Left lung (tissue), 10 donors: ENCODE results near the gene RNF186. TPM values are rescaled to one million over a fixed set of nuclear protein-coding genes. Genes with fewer than 3 reads are reported as not detected.
"Not testable (repeated sequence)": the region's sequence is repeated elsewhere in the genome, so short reads cannot be mapped to it uniquely, and the experiment has no call there.

ENCODE experiments used
- ATAC-seq: fragments of 200-7000 bp; cut with Tn5 transposase; one replicate; pipeline ENCODE4 v1.9.1; 2020; ENCODE audit warnings: moderate library complexity
- DNase-seq, 4 donors: peaks; one replicate each; pipeline ENCODE4 v3.0.0-alpha.2; 2013 to 2020
- H3K27ac ChIP-seq, 2 donors: fragments of 200-600 bp; sonication (generic) in 1 of 2; one replicate each; pipeline versions ENCODE4 v1.5.0 to v1.8.0; 2020 to 2021
- H3K27me3 ChIP-seq, 2 donors: fragments of 200-600 bp; sonication (generic) in 1 of 2; one replicate each; pipeline versions ENCODE4 v1.5.0 to v1.8.0; 2020 to 2021
- H3K36me3 ChIP-seq, 2 donors: fragments of 200-600 bp; sonication (generic) in 1 of 2; one replicate each; pipeline versions ENCODE4 v1.5.0 to v1.8.0; 2020 to 2021
- H3K4me1 ChIP-seq, 2 donors: fragments of 200-600 bp; one replicate each; pipeline ENCODE4 v1.8.0; 2021
- H3K4me3 ChIP-seq, 2 donors: fragments of 200-600 bp; sonication (generic) in 1 of 2; one replicate each; pipeline versions ENCODE4 v1.5.0 to v1.8.0; 2020 to 2021; ENCODE audit warnings: mild to moderate bottlenecking in 1 of 2
- H3K9me3 ChIP-seq, 2 donors: fragments of 200-600 bp; sonication (generic) in 1 of 2; one replicate each; pipeline versions ENCODE4 v1.5.0 to v1.8.0; 2020 to 2021
- intact Hi-C, 2 donors: fragments of 100-400 bp; cut with DNase I; formaldehyde crosslinking; loops; one replicate each; pipeline versions ENCODE4 v1.11.2 to v1.14.2; 2022
- polyA plus RNA-seq, 6 donors: library from polyadenylated mRNA; unstranded; fragments of 120-200 nt; gene quantifications; one replicate each; pipeline ENCODE4 v1.2.1, GENCODE V29; 2013; ENCODE audit not compliant: insufficient read length in 6 of 6
- total RNA-seq, 2 donors: library from RNA; stranded (reverse); fragmentation: NEBNext Ultra II Directional; extraction: Animal tissue kit (Norgen Biotek cat#: 25700); gene quantifications; one replicate each; pipeline ENCODE4 v1.2.1, GENCODE V29; 2021
- TF ChIP-seq, protein P1 (sequence below), 2 donors: fragments of 200-600 bp; sonication (generic) in 1 of 2; IDR thresholded peaks; one replicate each; pipeline versions ENCODE4 v1.5.0 to v1.8.0; 2021; ENCODE audit warnings: antibody characterized with exemption in 2 of 2
- donor health status: DM: no; HTN: yes; CAD: no.
- donor health status: DM: no; HTN: no; CAD: no.

Gene RNF186
- total and polyA plus RNA-seq, 8 donors = 0.12 TPM; not detected in 7

DNA sequence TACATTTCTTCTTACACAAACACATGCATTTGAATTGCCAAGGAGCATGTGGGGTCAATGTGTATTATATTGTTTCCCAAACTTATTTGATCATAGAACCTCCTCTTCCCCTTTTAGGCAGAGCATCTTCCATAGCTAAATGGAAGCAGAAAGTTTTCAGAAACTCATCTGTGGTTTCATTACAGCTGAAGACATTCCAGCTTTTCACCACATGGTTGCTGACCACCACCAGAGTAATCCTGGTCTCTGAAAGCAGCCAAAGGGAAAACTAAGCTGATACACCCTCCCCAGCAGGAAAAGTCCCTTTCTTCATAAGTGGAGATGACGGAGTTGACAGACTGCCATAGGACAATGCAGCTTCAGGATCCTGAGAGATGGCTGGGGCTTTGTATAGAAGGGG lies 37.0 kb upstream of the RNF186 start:
- DNase-seq (no peak), ATAC-seq (no peak)
- H3K36me3 ChIP-seq = no peaks in the 10 kb centered on the region
- no peak overlapping the region for H3K27ac ChIP-seq
- intact Hi-C loops = no loop called here
- H3K4me3 ChIP-seq = no peak overlapping the region
- TF ChIP-seq, protein P1, sequence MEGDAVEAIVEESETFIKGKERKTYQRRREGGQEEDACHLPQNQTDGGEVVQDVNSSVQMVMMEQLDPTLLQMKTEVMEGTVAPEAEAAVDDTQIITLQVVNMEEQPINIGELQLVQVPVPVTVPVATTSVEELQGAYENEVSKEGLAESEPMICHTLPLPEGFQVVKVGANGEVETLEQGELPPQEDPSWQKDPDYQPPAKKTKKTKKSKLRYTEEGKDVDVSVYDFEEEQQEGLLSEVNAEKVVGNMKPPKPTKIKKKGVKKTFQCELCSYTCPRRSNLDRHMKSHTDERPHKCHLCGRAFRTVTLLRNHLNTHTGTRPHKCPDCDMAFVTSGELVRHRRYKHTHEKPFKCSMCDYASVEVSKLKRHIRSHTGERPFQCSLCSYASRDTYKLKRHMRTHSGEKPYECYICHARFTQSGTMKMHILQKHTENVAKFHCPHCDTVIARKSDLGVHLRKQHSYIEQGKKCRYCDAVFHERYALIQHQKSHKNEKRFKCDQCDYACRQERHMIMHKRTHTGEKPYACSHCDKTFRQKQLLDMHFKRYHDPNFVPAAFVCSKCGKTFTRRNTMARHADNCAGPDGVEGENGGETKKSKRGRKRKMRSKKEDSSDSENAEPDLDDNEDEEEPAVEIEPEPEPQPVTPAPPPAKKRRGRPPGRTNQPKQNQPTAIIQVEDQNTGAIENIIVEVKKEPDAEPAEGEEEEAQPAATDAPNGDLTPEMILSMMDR (IDR thresholded peaks at IDR 0.05) = no peak
- H3K27me3 ChIP-seq = peaks cover 0 to 14% of the 10 kb centered on the region in 2 donors
- no peaks in the 10 kb centered on the region for H3K9me3 ChIP-seq
- no peaks in the 10 kb centered on the region for H3K4me1 ChIP-seq

DNA sequence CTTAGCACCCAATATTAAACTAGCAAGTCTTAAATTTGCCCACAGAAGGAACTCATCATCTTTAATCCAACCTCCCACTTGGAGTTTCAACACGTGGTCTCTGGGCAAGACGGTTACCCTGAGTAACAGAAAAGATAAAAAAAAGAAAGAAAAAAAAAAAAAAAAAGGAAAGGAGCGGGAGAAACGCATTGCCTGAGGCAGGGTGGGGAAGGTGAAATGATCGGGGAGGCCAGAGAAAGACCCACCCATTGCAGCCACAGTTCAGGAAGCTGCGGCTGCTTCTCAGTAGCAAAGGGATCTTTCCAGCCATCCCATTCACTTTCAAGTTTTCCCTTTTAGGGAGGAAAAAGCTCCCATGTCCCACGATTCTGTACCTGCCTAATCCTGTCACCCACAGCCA lies 35.1 kb upstream of the RNF186 start:
- ATAC-seq = no peak
- H3K27ac ChIP-seq = no peak overlapping the region
- DNase-seq = no peak
- intact Hi-C loops = no loop called here
- H3K27me3 ChIP-seq = peaks cover 0 to 26% of the 10 kb centered on the region in 2 donors
- no peak overlapping the region for H3K4me3 ChIP-seq
- H3K9me3 ChIP-seq = no peaks in the 10 kb centered on the region
- no peaks in the 10 kb centered on the region for H3K36me3 ChIP-seq
- TF ChIP-seq, protein P1 (IDR thresholded peaks at IDR 0.05) = no peak
- H3K4me1 ChIP-seq = no peaks in the 10 kb centered on the region

DNA sequence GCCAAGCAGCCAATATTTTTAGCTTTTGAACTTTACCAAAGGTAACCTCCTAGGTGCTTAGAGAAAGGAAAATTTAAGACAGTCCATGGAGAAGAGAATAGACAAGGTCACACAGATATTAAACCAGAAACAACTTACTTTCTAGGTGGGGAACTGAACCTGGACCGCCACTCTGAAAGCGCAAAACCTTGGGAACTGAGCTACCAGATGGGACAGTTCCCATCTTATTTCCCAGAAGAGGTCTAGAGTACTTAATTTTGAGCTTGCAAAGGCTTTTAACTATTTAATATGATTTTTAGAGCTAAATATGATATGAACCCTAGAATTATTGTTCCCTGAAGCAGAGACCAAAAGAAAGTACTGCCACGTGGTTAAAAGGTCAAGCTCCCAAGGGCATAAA lies 34.2 kb upstream of the RNF186 start:
- H3K4me1 ChIP-seq, intact Hi-C loops, H3K4me3 ChIP-seq, H3K9me3 ChIP-seq, H3K27ac ChIP-seq, ATAC-seq, H3K36me3 ChIP-seq, DNase-seq: not testable (repeated sequence)
- H3K27me3 ChIP-seq = peaks cover 0 to 29% of the 10 kb centered on the region in 2 donors

DNA sequence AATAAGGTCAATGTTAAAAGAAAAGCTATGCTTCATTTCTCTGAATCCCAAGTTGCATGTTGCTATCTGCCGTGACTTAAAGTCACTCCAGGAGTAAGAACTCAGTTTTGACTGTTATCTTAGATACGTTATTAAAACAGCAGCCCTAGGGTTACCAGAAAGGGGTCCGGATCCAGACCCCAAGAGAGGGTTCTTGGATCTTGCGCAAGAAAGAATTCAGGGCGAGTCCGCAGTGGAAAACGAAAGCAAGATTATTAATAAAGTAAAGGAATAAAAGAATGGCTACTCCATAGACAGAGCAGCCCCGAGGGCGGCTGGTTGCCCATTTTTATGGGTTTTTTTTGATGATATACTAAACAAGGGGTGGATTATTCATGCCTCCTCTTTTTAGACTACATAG lies 32.3 kb upstream of the RNF186 start:
- intact Hi-C loops, H3K4me3 ChIP-seq, H3K9me3 ChIP-seq, H3K36me3 ChIP-seq, ATAC-seq, DNase-seq, H3K27ac ChIP-seq, H3K4me1 ChIP-seq: not testable (repeated sequence)
- H3K27me3 ChIP-seq = peaks cover 0 to 21% of the 10 kb centered on the region in 2 donors

DNA sequence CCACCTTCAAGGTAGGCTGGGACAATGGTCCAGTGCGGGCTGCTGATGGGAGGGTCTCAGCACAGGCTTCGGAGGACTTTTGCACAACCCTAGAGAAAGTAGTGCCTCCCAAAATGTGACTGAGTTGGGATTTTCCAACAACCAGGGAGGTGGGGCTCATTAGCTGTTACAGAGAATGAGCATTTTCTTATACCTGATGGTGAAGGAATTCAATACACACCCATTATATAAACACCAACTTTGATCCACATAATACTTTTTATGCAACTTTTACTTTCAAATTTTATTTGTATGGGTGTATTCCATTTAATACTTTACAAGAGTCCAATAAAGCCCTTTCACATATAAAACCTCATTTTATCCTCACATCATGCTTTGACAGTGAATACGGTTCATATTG lies 31.3 kb upstream of the RNF186 start:
- H3K27ac ChIP-seq = no peak overlapping the region

DNA sequence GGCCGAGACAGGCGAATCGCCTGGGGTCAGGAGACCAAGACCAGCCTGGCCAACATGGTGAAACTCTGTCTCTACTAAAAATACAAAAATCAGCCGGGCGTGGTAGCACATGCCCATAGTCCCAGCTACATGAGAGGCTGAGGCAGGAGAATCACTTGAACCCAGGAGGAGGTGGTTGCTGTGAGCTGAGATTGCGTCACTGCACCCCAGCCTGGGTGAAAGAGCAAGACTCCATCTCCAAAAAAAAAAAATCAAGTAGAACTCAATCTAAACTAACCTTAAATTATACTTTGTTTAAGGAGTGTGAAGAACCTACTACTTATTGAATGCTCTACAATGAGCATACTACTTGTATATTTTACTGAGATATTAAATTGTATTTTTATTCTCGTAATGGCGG lies 30.5 kb upstream of the RNF186 start:
- no peak overlapping the region for H3K27ac ChIP-seq
- intact Hi-C loops = no loop called here

More for the DNA sequence above, 31.3 kb upstream of the RNF186 start:
- Histone ChIP-seq H3K4me1 (no peaks in the 10 kb centered on the region), H3K27me3 (peaks cover 0 to 21% of the 10 kb centered on the region in 2 donors), H3K9me3 (no peaks in the 10 kb centered on the region), H3K36me3 (no peaks in the 10 kb centered on the region), H3K4me3 (no peak overlapping the region)
- DNase-seq (no peak), ATAC-seq (no peak)
- TF ChIP-seq, protein P1 (IDR thresholded peaks at IDR 0.05) = no peak
- intact Hi-C loops = no loop called here

More for the DNA sequence above, 30.5 kb upstream of the RNF186 start:
- no peak for ATAC-seq
- Histone ChIP-seq H3K4me3 (no peak overlapping the region), H3K27me3 (peaks cover 0 to 21% of the 10 kb centered on the region in 2 donors), H3K4me1 (no peaks in the 10 kb centered on the region), H3K9me3 (no peaks in the 10 kb centered on the region), H3K36me3 (no peaks in the 10 kb centered on the region)
- no peak for DNase-seq
- TF ChIP-seq, protein P1 (IDR thresholded peaks at IDR 0.05) = no peak
